ENCODE results near the gene DLG2. TPM values are rescaled to one million over a fixed set of nuclear protein-coding genes. Genes with fewer than 3 reads are reported as not detected.

Gene DLG2
- total and polyA plus RNA-seq, 2 of the 8 experiments (the other 6 are each of a cell fraction or from before 2014, with no cell fraction given): 1.7 to 14.3 TPM

DNA sequence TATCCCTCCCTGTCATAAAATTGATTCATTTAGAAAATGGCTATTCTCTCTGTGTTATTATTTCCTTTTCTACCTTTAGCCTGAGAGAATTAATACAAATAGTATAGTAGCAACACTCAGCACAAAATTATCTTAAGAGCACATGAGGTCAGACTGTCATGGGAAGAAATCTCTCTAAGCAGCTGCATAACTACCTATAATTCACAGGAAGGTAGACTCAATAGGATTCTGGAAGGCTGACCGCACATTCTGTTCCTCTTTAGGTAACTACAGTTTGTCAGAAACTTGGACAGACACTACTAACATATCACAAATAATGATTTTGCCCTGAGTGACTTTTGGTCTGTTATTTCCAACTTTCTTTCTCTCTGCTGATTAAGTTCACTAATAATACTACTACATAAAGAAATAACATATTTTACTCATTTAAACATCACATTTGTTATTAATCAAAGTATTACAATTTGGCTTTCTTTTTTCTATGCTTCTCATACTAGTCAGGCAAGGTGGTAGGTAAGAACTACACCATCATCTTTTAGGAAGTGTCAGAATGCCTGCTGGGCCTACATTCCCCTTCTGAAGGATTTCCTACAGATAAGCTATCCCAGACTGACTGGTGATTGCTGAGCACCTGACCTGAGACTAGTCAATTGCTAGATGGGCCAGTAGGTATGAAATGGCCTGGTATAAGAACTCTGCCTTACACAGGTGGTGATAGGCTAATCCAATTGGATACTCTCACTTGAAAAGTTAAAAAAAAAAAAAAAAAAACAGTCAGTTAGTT is 325.1 kb downstream of the DLG2 start (continued):
- TF ChIP-seq ZNF274 (IDR thresholded peaks at IDR 0.05; ENCODE audit: borderline replicate concordance, extremely low read depth, low read length): no peak
- no peak for TF ChIP-seq EGR1 (IDR thresholded peaks at IDR 0.05; ENCODE audit: borderline replicate concordance, low read depth, low read length)
- no peak for TF ChIP-seq SP4 (IDR thresholded peaks at IDR 0.05; ENCODE audit: low read length)
- TF ChIP-seq JUN (IDR thresholded peaks at IDR 0.05; ENCODE audit: low read depth, low read length): no peak
- TF ChIP-seq TEAD4 (IDR thresholded peaks at IDR 0.05; ENCODE audit: low read depth, low read length): no peak
